GM19351 (cell line): ENCODE data around the gene TSEN34.
"Not testable (repeated sequence)": the region's sequence is repeated elsewhere in the genome, so short reads cannot be mapped to it uniquely, and the experiment has no call there.

ENCODE experiments used
- ATAC-seq: cut with Tn5 transposase; IDR thresholded peaks from one replicate; pipeline ENCODE4 v1.9.1; 2021; ENCODE audit warnings: mild to moderate bottlenecking, moderate library complexity; ENCODE audit not compliant: unreplicated experiment

The TSEN34 gene

DNA sequence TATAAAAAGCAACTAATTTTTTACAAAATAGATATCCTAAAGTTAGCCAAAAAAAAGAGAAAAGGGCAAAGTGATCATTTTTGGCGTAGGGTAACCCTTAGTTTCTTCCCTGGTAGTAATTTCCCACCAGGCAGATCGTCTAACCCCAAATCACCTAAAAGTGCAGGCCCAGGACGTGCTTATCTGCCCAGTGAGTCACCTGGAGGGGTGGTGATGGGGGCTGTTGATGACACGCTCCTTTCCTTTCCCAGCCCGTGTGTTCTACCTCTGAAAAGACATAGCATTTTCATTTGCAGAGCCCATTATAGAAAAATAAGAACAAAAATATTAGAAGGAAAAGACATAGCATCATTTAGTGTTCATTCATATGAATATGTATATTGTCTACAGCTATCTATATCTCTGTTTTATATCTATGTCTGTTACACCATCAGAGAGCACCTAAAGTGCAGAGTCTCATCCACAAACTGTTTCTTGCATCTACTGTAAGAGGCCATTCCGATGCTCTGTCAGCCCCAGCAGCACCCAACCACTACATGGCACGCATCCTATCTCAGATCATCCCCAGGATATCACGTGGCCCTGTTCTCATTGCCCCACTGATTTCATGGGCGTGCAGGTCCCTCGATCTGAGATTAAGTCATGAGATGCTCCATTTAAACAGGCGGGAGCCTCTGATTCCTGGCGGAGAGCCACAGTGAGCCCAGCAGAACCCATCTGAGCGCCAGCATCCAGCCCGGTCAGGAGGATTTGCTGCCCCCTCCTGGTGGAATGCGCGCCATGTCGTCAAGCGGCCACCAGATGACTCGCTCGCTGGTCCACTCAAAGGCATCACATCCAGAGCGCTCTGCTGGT is 40.2 kb downstream of the TSEN34 start:
- ATAC-seq = no peak

- no peak for ATAC-seq
These were observed 42.8 kb downstream of the TSEN34 start for GRCh38 chr19:54233941-54234340.

GRCh38 chr19:54239491-54240371 is 48.6 kb downstream of the TSEN34 start:
- ATAC-seq = not testable (repeated sequence)

GRCh38 chr19:54240372-54241336 is 49.5 kb downstream of the TSEN34 start:
- ATAC-seq = not testable (repeated sequence)

GRCh38 chr19:54242234-54242633 is 51.1 kb downstream of the TSEN34 start:
- ATAC-seq = not testable (repeated sequence)

- ATAC-seq = not testable (repeated sequence)
These were observed 51.5 kb downstream of the TSEN34 start, which contains the start of gene LILRA6 for GRCh38 chr19:54242646-54243045. LILRA6 (minus strand) TSS chr19:54242790.

GRCh38 chr19:54243809-54244208 is 52.7 kb downstream of the TSEN34 start:
- not testable (repeated sequence) for ATAC-seq
